ENCODE results near the gene ADGRL2.

DNA sequence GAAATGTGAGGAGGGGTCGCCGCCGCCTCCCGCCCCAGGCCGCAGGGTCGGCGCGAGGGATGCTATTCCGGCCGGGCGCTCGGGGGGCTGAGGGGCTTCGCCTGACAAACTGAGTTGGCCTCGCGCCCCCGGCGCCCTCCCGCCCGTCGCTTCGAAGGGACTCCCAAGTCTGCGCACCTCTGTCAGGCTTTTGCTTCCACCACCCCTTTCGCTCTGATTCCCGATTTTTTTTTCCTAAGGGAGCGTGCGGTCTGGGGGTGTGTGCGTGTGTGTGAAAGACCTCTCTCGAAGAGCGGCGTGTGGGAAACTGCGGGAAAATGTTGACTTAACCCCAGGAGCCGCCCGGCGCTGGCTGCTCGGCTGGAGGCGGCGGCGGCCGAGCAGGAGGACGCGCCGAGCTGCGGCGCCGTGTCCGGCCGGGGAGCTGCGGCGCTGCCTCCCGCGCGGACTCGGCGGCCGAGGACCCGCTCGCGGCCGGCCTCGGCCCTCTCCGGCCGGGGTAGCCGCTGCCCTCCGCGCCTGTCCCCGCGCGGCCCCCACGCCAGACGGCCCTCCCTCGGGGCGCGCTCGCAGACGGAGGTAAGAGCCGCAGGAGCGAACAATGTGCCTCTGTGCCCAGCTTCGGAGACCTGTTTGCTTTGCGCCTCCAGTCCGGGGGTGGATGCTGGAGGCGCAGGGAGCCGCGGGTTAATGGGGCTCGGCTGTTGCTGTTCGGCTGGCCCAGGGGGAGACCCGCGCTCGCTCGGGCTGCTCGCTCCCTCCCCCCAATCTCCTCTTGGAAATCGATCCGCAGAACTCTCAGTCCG lies 1.1 kb downstream of the ADGRL2 start:
- TF ChIP-seq CTCF (tag by site-specific recombination; IDR thresholded peaks at IDR 0.05) (no peak), PATZ1 (tag by site-specific recombination; IDR thresholded peaks at IDR 0.05) (0 out of 2 replicates have a peak, but pooled peaks have one; percentile 3), ZNF423 (tag by site-specific recombination; IDR thresholded peaks at IDR 0.05) (no peak), ZNF335 (tag by site-specific recombination; conservative IDR thresholded peaks at IDR 0.05) (peak; percentile 72), GLIS1 (tag by site-specific recombination; IDR thresholded peaks at IDR 0.05) (peak; percentile 64), ZNF274 (IDR thresholded peaks at IDR 0.05; ENCODE audit: low read length) (no peak), ZNF274 (tag by site-specific recombination; IDR thresholded peaks at IDR 0.05; ENCODE audit: borderline replicate concordance) (no peak), GLI2 (tag by site-specific recombination; IDR thresholded peaks at IDR 0.05; ENCODE audit: borderline replicate concordance, low read depth) (no peak), ZNF624 (tag by site-specific recombination; IDR thresholded peaks at IDR 0.05) (no peak), SP3 (tag by site-specific recombination; IDR thresholded peaks at IDR 0.05) (no peak), PRDM10 (tag by site-specific recombination; IDR thresholded peaks at IDR 0.05) (no peak), ZBTB17 (tag by site-specific recombination; IDR thresholded peaks at IDR 0.05) (no peak), ZNF449 (tag by site-specific recombination; IDR thresholded peaks at IDR 0.05) (no peak)
